Measurements from ENCODE around the gene IGF2. TPM values are rescaled to one million over a fixed set of nuclear protein-coding genes. Genes with fewer than 3 reads are reported as not detected.

IGF2 gene
- total and polyA plus RNA-seq, 2 donors (not counting 3 experiments of a cell fraction or from before 2014, with no cell fraction given) = 5.7 to 21.0 TPM

DNA sequence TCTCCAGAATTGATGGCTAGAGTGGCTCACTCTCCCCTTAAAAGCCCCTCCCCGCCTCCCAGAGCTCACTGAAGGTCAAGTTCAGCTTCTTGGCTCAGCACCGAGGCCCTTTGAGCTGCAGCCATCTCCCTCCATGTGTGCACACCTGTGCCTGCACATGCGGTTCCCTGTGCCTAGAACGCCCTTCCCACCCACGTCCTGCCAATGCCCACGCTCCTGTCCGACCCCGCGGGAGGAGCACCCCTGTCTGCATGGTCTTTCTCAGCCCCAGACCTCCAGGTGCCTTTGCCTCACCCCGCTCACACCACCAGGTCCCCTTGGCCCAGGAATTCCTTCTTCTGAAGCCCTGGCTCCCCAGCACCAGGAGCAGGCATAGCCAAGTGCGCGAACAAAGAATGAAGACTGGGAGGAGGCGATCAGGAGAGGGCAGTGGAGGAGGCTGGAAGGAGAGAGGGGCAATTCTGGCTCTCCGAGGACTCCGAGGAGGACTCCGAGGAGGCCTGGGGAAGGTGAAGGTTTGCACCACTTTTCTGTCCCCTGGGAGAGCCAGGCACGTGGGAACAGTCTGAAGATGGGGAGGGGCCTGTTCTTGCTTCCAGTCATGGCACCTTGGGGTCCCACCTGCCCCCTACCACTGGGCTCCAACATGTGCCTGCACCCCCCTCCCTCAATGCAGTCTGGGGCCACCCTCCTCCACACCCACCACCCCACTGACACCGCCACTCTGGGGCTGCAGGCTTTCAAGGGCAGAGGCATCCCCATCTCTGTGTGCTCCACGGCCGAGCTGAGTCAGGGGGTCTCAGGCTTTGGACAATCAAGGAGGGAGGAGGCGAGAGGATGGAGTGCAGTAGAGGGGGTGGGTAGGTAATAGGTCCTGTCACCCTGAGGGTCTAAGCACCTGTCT lies 17.7 kb downstream of the IGF2 start:
- Histone ChIP-seq H3K4me1 (ENCODE audit: control insufficient read depth, extremely low read depth, insufficient read depth, low read length) (no peaks in the 10 kb centered on the region), H3K9ac (replicated peaks; ENCODE audit: extremely low read depth, insufficient read depth, low read length) (no peak overlapping the region), H3K9me1 (replicated peaks; ENCODE audit: control insufficient read depth, extremely low read depth, insufficient read depth, low read length) (no peaks in the 10 kb centered on the region), H3K4me2 (ENCODE audit: insufficient read depth, low read length) (no peak overlapping the region), H3K36me3 (ENCODE audit: control insufficient read depth in 2 of 2, extremely low read depth in 1 of 2, insufficient read depth in 2 of 2, low read length in 2 of 2) (no peaks in the 10 kb centered on the region), H3K27ac (ENCODE audit: insufficient read depth, low read depth, low read length) (no peak overlapping the region), H3K79me2 (ENCODE audit: control insufficient read depth, insufficient read depth, low read length) (no peaks in the 10 kb centered on the region), H3K9me3 (replicated peaks; ENCODE audit: control insufficient read depth, insufficient read depth, low read length) (no peaks in the 10 kb centered on the region), H3K4me3 (replicated peaks in 1 of 3; ENCODE audit: insufficient read depth in 1 of 3, low read depth in 1 of 3, low read length in 3 of 3) (no peak overlapping the region), H4K20me1 (replicated peaks; ENCODE audit: control insufficient read depth, extremely low read depth, insufficient read depth, low read length) (no peaks in the 10 kb centered on the region), H3K27me3 (ENCODE audit: control insufficient read depth in 2 of 2, insufficient read depth in 2 of 2, low read length in 2 of 2) (peaks cover 0 to 7% of the 10 kb centered on the region in 2 experiments), H2AFZ (ENCODE audit: low read depth, low read length) (no peak overlapping the region)
- ChIA-PET CTCF (interaction anchor here (0.8 kb wide), 1 partner anchor 29 kb away, joined by 4 read pairs; no protein-coding TSS in a partner anchor), POLR2A (no interaction called here)
- intact Hi-C loops (cut with micrococcal nuclease) = loop anchor here (1.0 kb wide), 1 partner anchor 44 kb away; no protein-coding TSS in a partner anchor
- DNase-seq (ENCODE audit: low read depth, low spot score) (no peak), FAIRE-seq (no peak)
- dilution Hi-C loops (cut with MboI; ENCODE audit: extremely low pct_ligation_motif_present, low sequenced_read_pairs) = no loop called here
- BruUV-seq (replicated peaks) = no TSS peak
- TF ChIP-seq, protein P1, sequence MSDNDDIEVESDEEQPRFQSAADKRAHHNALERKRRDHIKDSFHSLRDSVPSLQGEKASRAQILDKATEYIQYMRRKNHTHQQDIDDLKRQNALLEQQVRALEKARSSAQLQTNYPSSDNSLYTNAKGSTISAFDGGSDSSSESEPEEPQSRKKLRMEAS (IDR thresholded peaks at IDR 0.05; ENCODE audit: insufficient read depth, insufficient read length) = no peak
- TF ChIP-seq JUN (IDR thresholded peaks at IDR 0.05; ENCODE audit: borderline replicate concordance, insufficient read depth, insufficient read length, low read depth) (no peak), EZH2 (IDR thresholded peaks at IDR 0.05; ENCODE audit: borderline replicate concordance, low read depth, low read length, severe bottlenecking) (no peak), POLR2A (IDR thresholded peaks at IDR 0.05; ENCODE audit: low read depth, low read length) (no peak), MYC (IDR thresholded peaks at IDR 0.05; ENCODE audit: low read depth, low read length) (no peak), FOS (IDR thresholded peaks at IDR 0.05; ENCODE audit: borderline replicate concordance, insufficient read depth, low read length) (no peak), POLR2AphosphoS5 (IDR thresholded peaks at IDR 0.05; ENCODE audit: insufficient read depth, low read depth, low read length) (no peak), GATA2 (IDR thresholded peaks at IDR 0.05; ENCODE audit: insufficient read depth, insufficient read length, low read depth, low read length) (no peak)
